Upper lobe of left lung (tissue), 6 donors: Measurements from ENCODE around the gene FLRT2. TPM values are rescaled to one million over a fixed set of nuclear protein-coding genes. Genes with fewer than 3 reads are reported as not detected.

Experiments
- ATAC-seq, 2 donors: fragments of 200-7000 bp; cut with Tn5 transposase; one replicate each; pipeline ENCODE4 v1.9.1; 2022; ENCODE audit warnings: mild to moderate bottlenecking in 2 of 2, moderate library complexity in 2 of 2; ENCODE audit not compliant: low FRiP score in 2 of 2
- DNase-seq, 2 donors: peaks; one replicate each; pipeline ENCODE4 v3.0.0-alpha.2; 2019 to 2020
- H3K27ac ChIP-seq, 4 donors: fragments of 200-600 bp; sonication (generic); one replicate each; pipeline ENCODE4 v1.5.1; 2016 to 2019
- H3K27me3 ChIP-seq, 4 donors: fragments of 200-600 bp; sonication (generic); one replicate each; pipeline ENCODE4 v1.5.1; 2017 to 2019
- H3K36me3 ChIP-seq, 4 donors: fragments of 200-600 bp; sonication (generic); one replicate each; pipeline ENCODE4 v1.5.1; 2016 to 2019
- H3K4me1 ChIP-seq, 4 donors: fragments of 200-600 bp; sonication (generic); one replicate each; pipeline ENCODE4 v1.5.1; 2018 to 2019
- H3K4me3 ChIP-seq, 4 donors: fragments of 200-600 bp; sonication (generic); one replicate each; pipeline ENCODE4 v1.5.1; 2017 to 2019; ENCODE audit warnings: mild to moderate bottlenecking in 2 of 4, moderate library complexity in 1 of 4
- H3K9me3 ChIP-seq, 4 donors: fragments of 200-600 bp; sonication (generic); one replicate each; pipeline ENCODE4 v1.5.1; 2018 to 2019
- EP300 ChIP-seq, 4 donors: sonication (generic); formaldehyde crosslinking; IDR thresholded peaks; one replicate each; pipeline ENCODE4 v1.5.1; 2017; ENCODE audit warnings: antibody characterized with exemption in 4 of 4, control low read depth in 2 of 4
- POLR2A ChIP-seq, 4 donors: fragments of 450-650 bp; IDR thresholded peaks; one replicate each; pipeline ENCODE4 v1.5.1; 2016 to 2017; ENCODE audit warnings: antibody characterized with exemption in 4 of 4, mild to moderate bottlenecking in 2 of 4
- POLR2AphosphoS5 ChIP-seq, 2 donors: sonication (generic); formaldehyde crosslinking; IDR thresholded peaks; one replicate each; pipeline ENCODE4 v1.5.1; 2017; ENCODE audit warnings: antibody characterized with exemption in 2 of 2
- WGBS, 2 donors: methylation state at CpG; one replicate each; pipeline ENCODE4 v1.1.5; 2017 to 2018; 5-methylcytosine and 5-hydroxymethylcytosine counted together
- total RNA-seq, 6 donors: library from RNA; depleted of rRNA in 4 of 6; stranded (reverse); fragments of >200 nt in 4 of 6; gene quantifications; one replicate each; pipeline versions ENCODE4 v1.1.0 to v1.2.1, GENCODE V29; 2016 to 2021
- TF ChIP-seq, protein P1 (sequence below), 6 experiments: fragments of 450-650 bp in 4 of 6; fragments of 200-600 bp in 2 of 6; sonication (generic) in 2 of 6; IDR thresholded peaks; one replicate each; pipeline ENCODE4 v1.5.1; 2016 to 2019; ENCODE audit warnings: antibody characterized with exemption in 6 of 6
- donor health status: DM: no; HTN: no; CAD: no; lungs with moderate emphysema.
- donor health status: DM: no; HTN: yes; CAD: no; lungs with severe emphysema.

The FLRT2 gene
- total RNA-seq, 6 donors from 2014 or later = 0.91 to 24.1 (median 5.0) TPM

DNA sequence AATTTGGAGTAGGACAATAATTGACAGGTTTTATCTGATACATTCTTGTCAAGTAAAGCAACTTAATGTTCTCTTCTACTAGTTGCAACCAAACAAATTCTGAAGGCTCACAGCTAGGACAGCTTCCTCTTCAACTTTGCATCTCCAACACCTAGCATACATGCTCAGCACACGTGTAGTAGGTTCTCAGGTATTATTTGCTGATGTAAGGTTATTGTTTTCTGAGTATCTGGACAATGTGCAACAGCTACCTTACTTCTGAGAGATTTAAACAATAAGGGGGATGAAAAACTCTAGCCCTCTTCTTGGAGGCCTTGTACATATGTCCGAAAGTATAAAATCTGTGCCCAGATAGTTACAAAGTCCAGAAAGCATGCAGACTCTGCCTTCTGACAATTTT, 15.5 kb upstream of the FLRT2 start:
- no peak for DNase-seq
- Histone ChIP-seq H3K27ac (no peak overlapping the region), H3K4me3 (no peak overlapping the region), H3K9me3 (no peaks in the 10 kb centered on the region), H3K27me3 (no peaks in the 10 kb centered on the region), H3K4me1 (peaks cover 0 to 4% (median 1%) of the 10 kb centered on the region in 4 donors), H3K36me3 (no peaks in the 10 kb centered on the region)
- ATAC-seq = no peak
- WGBS, 2 donors = 75 to 78% methylated on average over 2 of the region's 2 CpGs
- TF ChIP-seq, protein P1, sequence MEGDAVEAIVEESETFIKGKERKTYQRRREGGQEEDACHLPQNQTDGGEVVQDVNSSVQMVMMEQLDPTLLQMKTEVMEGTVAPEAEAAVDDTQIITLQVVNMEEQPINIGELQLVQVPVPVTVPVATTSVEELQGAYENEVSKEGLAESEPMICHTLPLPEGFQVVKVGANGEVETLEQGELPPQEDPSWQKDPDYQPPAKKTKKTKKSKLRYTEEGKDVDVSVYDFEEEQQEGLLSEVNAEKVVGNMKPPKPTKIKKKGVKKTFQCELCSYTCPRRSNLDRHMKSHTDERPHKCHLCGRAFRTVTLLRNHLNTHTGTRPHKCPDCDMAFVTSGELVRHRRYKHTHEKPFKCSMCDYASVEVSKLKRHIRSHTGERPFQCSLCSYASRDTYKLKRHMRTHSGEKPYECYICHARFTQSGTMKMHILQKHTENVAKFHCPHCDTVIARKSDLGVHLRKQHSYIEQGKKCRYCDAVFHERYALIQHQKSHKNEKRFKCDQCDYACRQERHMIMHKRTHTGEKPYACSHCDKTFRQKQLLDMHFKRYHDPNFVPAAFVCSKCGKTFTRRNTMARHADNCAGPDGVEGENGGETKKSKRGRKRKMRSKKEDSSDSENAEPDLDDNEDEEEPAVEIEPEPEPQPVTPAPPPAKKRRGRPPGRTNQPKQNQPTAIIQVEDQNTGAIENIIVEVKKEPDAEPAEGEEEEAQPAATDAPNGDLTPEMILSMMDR (IDR thresholded peaks at IDR 0.05) = no peak
- TF ChIP-seq EP300 (IDR thresholded peaks at IDR 0.05) (no peak), POLR2A (IDR thresholded peaks at IDR 0.05) (no peak), POLR2AphosphoS5 (IDR thresholded peaks at IDR 0.05) (no peak)

DNA sequence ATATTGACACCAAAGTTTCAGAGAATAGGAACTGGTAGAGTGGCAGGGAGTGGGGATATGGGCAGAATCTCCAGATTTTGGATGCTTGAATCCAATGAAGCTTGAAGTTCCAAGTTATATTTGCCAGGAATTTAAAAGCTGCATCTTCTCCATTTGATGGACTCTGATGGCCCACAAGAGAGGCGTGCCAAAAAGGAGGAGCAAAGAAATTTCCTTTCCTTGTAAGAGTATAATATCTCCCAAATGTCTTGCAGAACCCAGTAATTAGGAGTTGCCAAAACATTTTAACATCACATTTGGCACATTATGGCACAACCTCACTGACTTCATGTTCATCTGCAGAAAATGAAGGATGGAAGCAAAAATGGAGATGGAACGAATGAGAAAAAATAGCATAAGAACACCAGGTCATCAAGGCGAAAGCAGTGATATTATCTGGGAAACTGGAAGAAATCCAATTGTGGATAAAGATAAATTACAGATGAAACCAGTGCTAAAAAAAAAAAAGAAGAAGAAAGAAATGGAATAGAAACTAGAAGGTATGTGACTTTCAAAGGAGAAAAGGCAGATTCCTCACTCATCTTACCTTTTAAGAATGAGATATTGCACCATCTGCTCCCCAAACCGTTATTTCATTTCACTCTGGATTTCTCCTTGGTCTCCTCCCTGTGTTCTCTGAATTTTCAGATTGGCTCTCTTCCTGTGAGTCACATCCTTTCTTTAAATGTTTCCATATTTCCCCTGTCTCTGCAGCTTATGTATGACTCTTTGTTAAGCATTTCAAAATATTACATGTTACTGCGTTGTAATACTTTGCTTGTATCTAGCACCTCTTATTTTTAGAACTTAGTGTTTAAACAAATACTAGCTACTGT, 13.5 kb upstream of the FLRT2 start:
- no peak overlapping the region for H3K27ac ChIP-seq
- 49 to 66% methylated on average over 5 of the region's 5 CpGs for WGBS, 2 donors
- TF ChIP-seq POLR2A (IDR thresholded peaks at IDR 0.05) = no peak
- no peak for TF ChIP-seq EP300 (IDR thresholded peaks at IDR 0.05)
- TF ChIP-seq, protein P1 (IDR thresholded peaks at IDR 0.05) = no peak
- TF ChIP-seq POLR2AphosphoS5 (IDR thresholded peaks at IDR 0.05) = no peak
- H3K27me3 ChIP-seq = no peaks in the 10 kb centered on the region
- H3K36me3 ChIP-seq = no peaks in the 10 kb centered on the region
- no peaks in the 10 kb centered on the region for H3K9me3 ChIP-seq
- peaks cover 0 to 4% (median 1%) of the 10 kb centered on the region in 4 donors for H3K4me1 ChIP-seq
- H3K4me3 ChIP-seq = no peak overlapping the region
- ATAC-seq (peak in 1 of 2 donors; percentile 58), DNase-seq (no peak)

GRCh38 chr14:85517114-85517688, 12.7 kb upstream of the FLRT2 start:
- no peaks in the 10 kb centered on the region for H3K9me3 ChIP-seq
- no peaks in the 10 kb centered on the region for H3K27me3 ChIP-seq
- ATAC-seq = no peak
- no peak overlapping the region for H3K4me3 ChIP-seq
- peaks cover 0 to 4% (median 1%) of the 10 kb centered on the region in 4 donors for H3K4me1 ChIP-seq
- TF ChIP-seq POLR2AphosphoS5 (IDR thresholded peaks at IDR 0.05) = no peak
- TF ChIP-seq, protein P1 (IDR thresholded peaks at IDR 0.05) = no peak
- TF ChIP-seq EP300 (IDR thresholded peaks at IDR 0.05) = no peak
- TF ChIP-seq POLR2A (IDR thresholded peaks at IDR 0.05) = no peak
- WGBS, 2 donors = 86 to 92% methylated on average over 2 of the region's 2 CpGs
- no peaks in the 10 kb centered on the region for H3K36me3 ChIP-seq
- H3K27ac ChIP-seq = no peak overlapping the region
- no peak for DNase-seq

- Histone ChIP-seq H3K27me3 (no peaks in the 10 kb centered on the region), H3K27ac (no peak overlapping the region), H3K4me3 (no peak overlapping the region), H3K4me1 (no peaks in the 10 kb centered on the region), H3K36me3 (no peaks in the 10 kb centered on the region), H3K9me3 (no peaks in the 10 kb centered on the region)
- 53 to 56% methylated on average over 1 of the region's 1 CpG for WGBS, 2 donors
- TF ChIP-seq POLR2A (IDR thresholded peaks at IDR 0.05) = no peak
- TF ChIP-seq, protein P1 (IDR thresholded peaks at IDR 0.05) = no peak
- no peak for TF ChIP-seq EP300 (IDR thresholded peaks at IDR 0.05)
- no peak for TF ChIP-seq POLR2AphosphoS5 (IDR thresholded peaks at IDR 0.05)
- no peak for ATAC-seq
- no peak for DNase-seq
Observed at GRCh38 chr14:85519661-85520305, 10.2 kb upstream of the FLRT2 start.
